GM08714 (cell line): ENCODE results near the gene LRRC34.

Experiments used
- H3K4me3 ChIP-seq: fragments of 200-500 bp; sonication (Bioruptor generic); 2 replicates; pipeline ENCODE4 v1.5.1; 2014; ENCODE audit warnings: mild to moderate bottlenecking, low read length, inconsistent platforms
- ZNF274 ChIP-seq: IDR thresholded peaks from 2 replicates; pipeline ENCODE4 v1.6.1; 2012; ENCODE audit warnings: mild to moderate bottlenecking, low read depth, low read length

Gene LRRC34

GRCh38 chr3:169827712-169828111 lies 15.0 kb upstream of the LRRC34 start:
- H3K4me3 ChIP-seq: no peak overlapping the region
- TF ChIP-seq ZNF274: no peak

DNA sequence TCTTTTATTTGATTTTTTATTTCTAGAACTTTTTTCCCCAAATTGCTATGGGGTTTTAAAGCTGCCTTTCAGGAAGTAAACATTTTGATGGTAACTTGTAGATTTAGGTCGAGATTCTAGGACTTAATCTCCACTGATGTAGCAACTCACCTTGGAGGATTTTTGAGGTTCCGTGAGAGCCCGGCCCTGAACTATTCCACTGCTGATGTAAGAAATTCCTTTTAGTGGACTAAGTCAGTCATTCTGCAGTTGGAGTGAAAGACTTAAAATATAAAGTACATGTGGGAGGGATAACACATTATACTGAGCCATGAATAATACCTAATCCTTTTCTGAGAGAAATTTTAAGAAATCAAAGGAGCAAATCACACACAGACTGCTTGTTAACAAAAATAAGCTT lies 12.6 kb upstream of the LRRC34 start:
- no peak overlapping the region for H3K4me3 ChIP-seq
- no peak for TF ChIP-seq ZNF274

DNA sequence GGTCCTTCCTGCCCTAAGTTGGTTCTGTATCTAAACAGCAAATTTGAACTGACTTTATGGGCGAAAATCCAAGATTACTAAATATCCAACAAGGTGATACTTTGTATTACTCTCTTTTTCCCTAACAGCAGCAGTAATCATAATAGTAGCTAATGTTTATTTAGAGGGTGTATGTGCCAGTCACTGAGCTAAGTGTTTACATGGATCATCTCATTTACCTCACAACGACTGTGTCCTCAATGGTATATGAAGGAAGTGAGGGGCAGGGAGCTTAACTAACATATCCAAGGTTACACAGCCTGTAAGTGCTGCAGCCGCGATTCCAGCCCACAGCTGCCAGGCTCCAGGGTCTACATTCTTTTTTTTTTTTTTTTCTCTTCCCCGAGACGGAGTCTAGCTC lies 10.3 kb upstream of the LRRC34 start:
- H3K4me3 ChIP-seq: no peak overlapping the region
- no peak for TF ChIP-seq ZNF274

GRCh38 chr3:169822540-169822939 lies 9.8 kb upstream of the LRRC34 start:
- no peak for TF ChIP-seq ZNF274
- H3K4me3 ChIP-seq: no peak overlapping the region

GRCh38 chr3:169822091-169822490 lies 9.4 kb upstream of the LRRC34 start:
- TF ChIP-seq ZNF274: no peak
- no peak overlapping the region for H3K4me3 ChIP-seq

DNA sequence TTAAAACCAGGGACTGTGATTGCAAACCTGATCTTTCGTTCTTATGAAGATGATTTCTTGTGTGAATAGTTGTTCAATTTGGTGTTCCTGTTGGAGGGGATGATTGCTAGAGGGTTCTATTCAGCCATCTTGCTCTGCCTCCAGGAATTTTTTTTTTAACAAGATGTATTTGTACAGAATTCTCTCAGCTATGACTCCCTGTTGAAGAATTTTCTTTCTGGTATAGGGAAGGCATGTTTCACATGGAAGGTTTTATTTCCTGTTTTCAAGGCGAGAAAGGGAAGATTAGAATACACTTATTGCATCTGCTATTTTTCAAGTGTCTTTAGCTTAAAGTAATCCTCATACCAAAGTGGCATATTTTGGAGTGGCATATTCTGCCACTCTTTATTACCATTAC lies 5.6 kb upstream of the LRRC34 start:
- no peak for TF ChIP-seq ZNF274
- no peak overlapping the region for H3K4me3 ChIP-seq

GRCh38 chr3:169815590-169816150 lies 3.0 kb upstream of the LRRC34 start:
- no peak overlapping the region for H3K4me3 ChIP-seq
- TF ChIP-seq ZNF274: no peak

- peak overlapping the region; percentile 52; the same call in 1 of the 2 replicates for H3K4me3 ChIP-seq
- no peak for TF ChIP-seq ZNF274
Observed at GRCh38 chr3:169813757-169814517, 1.2 kb upstream of the LRRC34 start.

DNA sequence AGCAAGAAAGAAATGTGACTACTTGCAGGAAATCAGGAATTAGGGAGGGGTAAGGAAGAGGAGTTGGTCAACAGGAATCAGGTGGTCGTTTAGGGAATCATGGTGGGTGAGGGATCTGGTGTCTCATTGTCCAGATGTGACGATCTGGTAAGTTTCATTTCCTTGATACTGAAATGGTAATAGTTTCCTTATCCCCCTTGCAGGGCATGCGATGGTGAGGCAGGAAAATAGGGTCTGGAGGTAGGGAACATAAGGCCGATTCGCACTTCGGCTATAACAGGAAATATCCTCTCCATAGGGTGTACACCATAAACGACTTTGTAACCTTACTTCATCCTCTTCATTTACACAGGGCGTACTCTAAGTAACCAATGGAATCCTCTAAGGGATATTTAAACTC lies 574 bp upstream of the LRRC34 start:
- no peak for TF ChIP-seq ZNF274
- peak overlapping the region; percentile 52; the same call in 1 of the 2 replicates for H3K4me3 ChIP-seq

DNA sequence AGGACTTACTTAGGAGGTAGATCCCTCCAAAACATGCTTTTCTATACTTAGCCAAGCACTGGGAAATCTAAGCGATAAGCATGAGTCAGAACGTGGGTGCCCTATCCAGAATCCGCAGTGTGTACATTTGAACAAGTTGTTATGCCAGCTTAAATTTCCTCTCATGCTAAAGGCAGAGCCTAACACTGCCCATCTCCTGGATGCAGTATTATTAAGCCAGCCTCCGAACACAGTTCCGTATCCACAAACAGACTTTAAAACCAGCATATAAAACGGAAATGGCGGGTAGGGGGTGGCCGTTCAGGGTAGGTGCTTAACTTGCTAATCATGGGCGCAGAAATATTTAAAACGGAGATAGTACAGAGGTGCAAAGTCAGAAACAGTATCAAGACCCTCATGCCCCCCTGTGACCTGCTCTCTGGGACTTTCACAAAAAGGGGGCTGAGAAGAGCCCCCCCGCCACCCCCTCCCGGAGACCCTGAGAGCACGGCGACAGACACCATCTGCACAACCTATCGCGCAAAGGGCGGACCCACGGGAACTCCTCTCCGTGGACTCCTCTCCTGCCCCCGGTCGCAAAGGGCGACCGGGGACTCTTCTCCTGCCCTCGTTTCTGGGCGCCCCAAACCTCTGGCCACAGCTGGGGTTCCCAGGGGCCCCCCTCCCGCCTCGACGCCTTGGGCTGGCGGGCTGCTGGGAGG lies 923 bp downstream of the LRRC34 start:
- no peak for TF ChIP-seq ZNF274
- H3K4me3 ChIP-seq: peak overlapping the region; percentile 52; the same call in 1 of the 2 replicates

DNA sequence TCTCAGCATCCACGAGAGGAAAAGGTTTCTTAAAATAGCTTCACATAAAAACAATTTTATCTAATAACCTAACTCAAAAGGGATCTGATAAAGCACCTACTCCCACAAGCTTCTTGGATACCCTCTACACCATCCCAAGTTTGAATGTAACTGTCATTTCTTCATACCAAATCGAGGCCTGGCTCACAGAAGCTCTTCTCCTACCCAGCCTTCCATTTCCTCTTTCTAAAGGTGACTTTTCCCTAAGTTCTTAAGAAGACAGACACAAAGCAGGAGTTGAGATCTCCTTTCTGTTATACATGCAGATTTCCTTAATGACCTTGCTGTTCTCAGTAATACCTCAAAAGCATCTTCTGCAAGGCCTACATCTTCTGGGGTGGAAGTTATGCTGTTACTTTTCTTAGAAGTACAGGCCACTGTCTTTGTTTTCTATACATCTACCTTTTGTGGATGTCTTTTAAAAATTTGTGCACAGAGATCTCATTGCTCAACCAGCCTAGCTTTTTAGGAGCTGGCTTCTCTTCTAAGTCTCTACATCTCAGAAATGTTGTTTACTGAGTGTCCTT lies 3.4 kb downstream of the LRRC34 start:
- no peak for TF ChIP-seq ZNF274
- H3K4me3 ChIP-seq: no peak overlapping the region

- no peak for TF ChIP-seq ZNF274
Observed at GRCh38 chr3:169804681-169805080, 8.0 kb downstream of the LRRC34 start.

DNA sequence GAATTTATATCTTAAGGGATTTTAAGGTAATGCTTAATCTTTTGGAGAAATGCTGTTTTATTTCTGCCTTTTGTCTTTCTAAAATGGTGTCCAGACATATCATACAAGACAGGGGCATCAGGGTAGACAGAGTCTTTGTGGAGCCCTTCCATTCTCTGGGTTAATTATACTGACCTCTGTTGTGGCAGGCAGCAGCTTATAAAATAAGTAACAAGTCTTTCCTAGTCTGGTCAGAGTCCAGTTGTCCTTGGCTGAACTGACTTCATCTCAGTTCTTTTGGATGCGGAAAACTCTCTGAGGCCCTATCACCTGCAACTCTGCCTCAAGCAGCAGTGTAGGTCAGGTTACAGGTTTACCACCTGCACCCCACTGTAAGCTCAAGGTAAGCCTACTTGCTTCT lies 20.3 kb downstream of the LRRC34 start:
- H3K4me3 ChIP-seq: no peak overlapping the region
- TF ChIP-seq ZNF274: no peak

More at GRCh38 chr3:169804681-169805080, 8.0 kb downstream of the LRRC34 start:
- H3K4me3 ChIP-seq: no peak overlapping the region

GRCh38 chr3:169790687-169791429 lies 21.8 kb downstream of the LRRC34 start:
- TF ChIP-seq ZNF274: no peak

GRCh38 chr3:169790219-169790618 lies 22.5 kb downstream of the LRRC34 start:
- H3K4me3 ChIP-seq: no peak overlapping the region
- TF ChIP-seq ZNF274: no peak

More at GRCh38 chr3:169790687-169791429, 21.8 kb downstream of the LRRC34 start:
- no peak overlapping the region for H3K4me3 ChIP-seq
